ENCODE data around the gene MEIS2.

MEIS2 gene

DNA sequence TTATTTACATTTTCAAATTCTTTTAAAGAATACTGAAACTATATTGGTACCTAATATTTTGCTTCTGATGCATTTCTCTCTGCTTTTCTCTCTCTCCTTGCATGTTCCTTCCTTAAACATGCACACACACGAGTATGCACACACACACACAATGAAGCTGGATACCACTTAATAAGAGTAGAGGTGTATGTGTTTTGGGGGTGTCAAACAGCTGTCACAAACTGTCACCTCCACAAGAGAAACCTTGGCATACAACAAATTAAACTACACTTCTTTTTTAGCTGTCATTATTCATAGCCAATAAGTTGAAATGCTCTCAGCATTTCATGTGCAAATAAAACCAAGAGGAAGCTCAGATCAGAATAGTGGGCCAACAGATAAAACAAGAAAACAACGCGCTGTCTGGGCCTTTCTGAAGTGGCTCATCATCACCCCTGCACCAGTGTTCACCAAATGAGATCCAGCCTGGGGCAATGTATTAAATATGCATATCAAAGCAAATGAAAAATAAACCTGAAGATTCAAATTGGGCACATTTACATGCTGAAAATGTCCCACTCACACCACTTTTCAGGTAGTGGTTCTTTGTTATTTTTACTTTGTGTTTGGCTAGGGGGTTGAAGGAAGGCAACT lies 9.7 kb downstream of the MEIS2 start:
- no peak for ATAC-seq (replicated peaks; ENCODE audit: extremely low read depth, poor library complexity, severe bottlenecking)
- Mint-ChIP-seq H3K36me3 (ENCODE audit: insufficient read depth) (no peaks in the 10 kb centered on the region), H3K9me3 (no peaks in the 10 kb centered on the region), H3K27ac (ENCODE audit: low read depth) (no peak overlapping the region), H3K4me3 (no peak overlapping the region), H3K27me3 (peaks cover 67% of the 10 kb centered on the region), H3K4me1 (no peaks in the 10 kb centered on the region)
- DNase-seq (ENCODE audit: low spot score in 2 of 2) = no peak

DNA sequence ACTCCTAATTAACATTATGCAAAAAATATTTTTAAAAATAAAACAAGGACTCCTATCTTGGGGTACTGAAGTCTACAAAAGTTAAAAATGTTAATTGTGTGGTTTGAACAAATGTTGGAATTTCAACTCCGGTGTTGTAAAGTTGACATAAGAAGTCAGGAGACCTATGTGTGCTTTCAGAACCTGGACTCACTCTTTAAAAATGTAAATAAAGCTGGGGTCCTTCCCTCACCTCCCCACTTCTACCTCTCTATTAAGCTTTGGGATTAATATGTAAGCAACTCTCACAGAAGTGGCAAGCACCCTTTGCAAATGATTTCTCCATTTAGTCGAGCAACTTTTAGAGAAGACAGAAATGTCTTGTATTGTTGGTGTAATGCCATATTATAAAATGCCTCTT lies 11.9 kb downstream of the MEIS2 start:
- H3K9me3 Mint-ChIP-seq = no peaks in the 10 kb centered on the region
- peaks cover 45% of the 10 kb centered on the region for H3K27me3 Mint-ChIP-seq
- no peaks in the 10 kb centered on the region for H3K4me1 Mint-ChIP-seq
- ATAC-seq (replicated peaks; ENCODE audit: extremely low read depth, poor library complexity, severe bottlenecking) = no peak
- no peaks in the 10 kb centered on the region for H3K36me3 Mint-ChIP-seq (ENCODE audit: insufficient read depth)
- no peak for DNase-seq (ENCODE audit: low spot score in 2 of 2)
- no peak overlapping the region for H3K4me3 Mint-ChIP-seq
- no peak overlapping the region for H3K27ac Mint-ChIP-seq (ENCODE audit: low read depth)

DNA sequence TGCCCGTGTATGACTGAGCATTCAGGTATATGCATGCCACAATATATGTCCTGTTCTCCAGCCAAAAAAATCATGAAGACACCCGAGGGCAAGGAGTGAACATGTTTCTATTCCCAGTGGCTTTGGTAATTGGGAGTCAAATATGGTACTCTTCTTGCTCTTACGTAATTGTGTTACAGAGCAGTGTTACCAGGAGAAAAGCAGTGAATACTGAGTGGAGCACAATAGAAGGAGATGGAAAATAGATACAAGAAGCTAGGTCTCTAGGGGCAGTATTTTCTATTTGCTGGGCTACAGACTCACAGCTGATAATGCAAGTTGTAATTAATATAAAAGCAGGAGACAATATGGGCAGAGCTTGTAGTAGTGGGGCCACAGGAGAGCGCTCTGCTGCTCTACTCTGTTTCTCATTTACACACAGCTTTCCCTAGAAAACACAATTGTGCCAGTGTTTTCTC lies 13.2 kb downstream of the MEIS2 start:
- Mint-ChIP-seq H3K9me3 (no peaks in the 10 kb centered on the region), H3K36me3 (ENCODE audit: insufficient read depth) (no peaks in the 10 kb centered on the region), H3K27ac (ENCODE audit: low read depth) (no peak overlapping the region), H3K4me1 (no peaks in the 10 kb centered on the region), H3K4me3 (no peak overlapping the region), H3K27me3 (peaks cover 32% of the 10 kb centered on the region)
- DNase-seq (ENCODE audit: low spot score in 2 of 2) (no peak), ATAC-seq (replicated peaks; ENCODE audit: extremely low read depth, poor library complexity, severe bottlenecking) (no peak)

DNA sequence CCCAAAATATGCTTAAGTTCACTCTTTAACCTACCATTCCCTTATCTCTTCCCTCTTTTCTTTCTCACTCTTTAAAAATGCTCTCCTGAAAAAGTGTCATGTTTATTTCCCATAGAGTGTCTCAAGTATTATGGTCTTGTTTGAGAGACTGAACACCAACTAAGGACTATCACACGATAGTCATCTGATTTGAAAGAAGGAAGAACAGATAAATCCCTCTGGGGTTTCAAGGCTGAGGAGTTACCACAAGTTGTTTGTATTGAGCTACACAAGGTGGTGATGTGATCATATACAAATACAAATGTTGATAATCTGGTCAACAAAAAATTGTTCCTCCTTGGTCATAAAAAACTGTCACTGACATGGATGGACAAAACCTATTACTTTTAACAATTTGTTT lies 13.8 kb downstream of the MEIS2 start:
- Mint-ChIP-seq H3K27ac (ENCODE audit: low read depth) (no peak overlapping the region), H3K4me1 (no peaks in the 10 kb centered on the region), H3K4me3 (no peak overlapping the region), H3K27me3 (peaks cover 29% of the 10 kb centered on the region), H3K9me3 (no peaks in the 10 kb centered on the region), H3K36me3 (ENCODE audit: insufficient read depth) (no peaks in the 10 kb centered on the region)
- ATAC-seq (replicated peaks; ENCODE audit: extremely low read depth, poor library complexity, severe bottlenecking) (no peak), DNase-seq (ENCODE audit: low spot score in 2 of 2) (no peak)

DNA sequence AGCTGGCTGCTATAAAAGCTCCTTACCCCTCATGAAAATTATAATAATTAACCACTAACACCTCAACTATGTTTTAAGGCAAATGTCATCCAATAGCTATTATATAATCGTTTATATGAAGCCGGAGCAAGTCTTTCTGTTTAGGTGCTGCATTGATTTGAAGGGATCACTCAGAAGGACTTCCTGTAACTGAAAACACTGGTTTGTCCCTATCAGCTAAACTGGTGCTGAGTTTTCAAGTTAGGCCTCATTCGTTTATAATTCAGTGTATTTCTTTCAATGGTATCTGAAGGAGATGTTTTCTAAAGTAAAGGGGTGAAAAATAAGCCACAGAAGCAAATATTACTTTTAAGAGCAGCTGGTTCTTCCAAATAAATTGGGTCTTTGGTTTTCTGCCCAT lies 14.2 kb downstream of the MEIS2 start:
- Mint-ChIP-seq H3K27me3 (peaks cover 27% of the 10 kb centered on the region), H3K9me3 (no peaks in the 10 kb centered on the region)

DNA sequence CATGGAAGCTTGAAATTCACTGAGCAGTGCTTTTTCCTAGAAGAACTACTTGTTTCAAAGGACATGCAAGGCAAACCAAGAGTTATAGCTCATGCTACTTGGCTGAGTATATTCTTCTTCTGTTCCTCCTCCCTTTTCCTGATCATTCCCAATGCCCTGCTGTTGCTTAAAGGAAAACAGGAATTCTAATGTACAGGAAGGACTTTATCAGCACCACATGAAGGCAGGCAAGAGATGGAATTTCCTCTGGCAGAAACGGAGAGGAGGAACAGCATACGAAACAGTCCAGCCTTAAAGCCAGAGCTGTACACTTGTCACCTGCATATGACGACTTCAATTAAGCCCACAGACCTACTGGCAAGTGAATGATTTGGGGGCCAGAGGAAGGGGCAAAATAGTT lies 15.7 kb downstream of the MEIS2 start:
- H3K4me1 Mint-ChIP-seq = no peaks in the 10 kb centered on the region
- peaks cover 20% of the 10 kb centered on the region for H3K27me3 Mint-ChIP-seq
- no peak for DNase-seq (ENCODE audit: low spot score in 2 of 2)
- no peak overlapping the region for H3K27ac Mint-ChIP-seq (ENCODE audit: low read depth)
- ATAC-seq (replicated peaks; ENCODE audit: extremely low read depth, poor library complexity, severe bottlenecking) = no peak
- no peaks in the 10 kb centered on the region for H3K9me3 Mint-ChIP-seq
- no peak overlapping the region for H3K4me3 Mint-ChIP-seq
- H3K36me3 Mint-ChIP-seq (ENCODE audit: insufficient read depth) = no peaks in the 10 kb centered on the region

More for the DNA sequence above, 14.2 kb downstream of the MEIS2 start:
- no peak for ATAC-seq (replicated peaks; ENCODE audit: extremely low read depth, poor library complexity, severe bottlenecking)
- H3K36me3 Mint-ChIP-seq (ENCODE audit: insufficient read depth) = no peaks in the 10 kb centered on the region
- no peak overlapping the region for H3K4me3 Mint-ChIP-seq
- DNase-seq (ENCODE audit: low spot score in 2 of 2) = no peak
- H3K27ac Mint-ChIP-seq (ENCODE audit: low read depth) = no peak overlapping the region
- H3K4me1 Mint-ChIP-seq = no peaks in the 10 kb centered on the region

DNA sequence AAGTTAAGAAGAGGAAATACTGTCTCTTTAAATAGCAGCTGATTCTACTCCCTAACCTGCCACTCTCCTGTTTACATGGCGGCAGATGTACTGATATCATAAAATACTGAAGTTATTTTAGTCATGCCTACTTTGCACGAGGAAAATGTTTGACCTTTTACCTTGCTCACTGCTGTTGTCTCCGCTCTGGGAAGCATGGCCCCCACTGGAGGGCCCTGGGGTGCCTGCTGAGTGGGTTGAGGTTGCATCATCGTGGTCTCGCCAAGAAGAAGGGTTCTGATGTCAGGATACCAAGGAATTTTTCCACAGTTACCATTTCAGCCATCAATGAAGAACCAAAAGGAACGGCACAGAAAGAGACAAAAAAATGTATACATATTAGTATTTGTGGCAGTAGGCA lies 16.7 kb downstream of the MEIS2 start:
- DNase-seq (ENCODE audit: low spot score in 2 of 2) (no peak), ATAC-seq (replicated peaks; ENCODE audit: extremely low read depth, poor library complexity, severe bottlenecking) (no peak)
- no peaks in the 10 kb centered on the region for H3K4me1 Mint-ChIP-seq
- no peak overlapping the region for H3K27ac Mint-ChIP-seq (ENCODE audit: low read depth)
- no peaks in the 10 kb centered on the region for H3K9me3 Mint-ChIP-seq
- no peaks in the 10 kb centered on the region for H3K36me3 Mint-ChIP-seq (ENCODE audit: insufficient read depth)
- H3K27me3 Mint-ChIP-seq = peaks cover 11% of the 10 kb centered on the region
- H3K4me3 Mint-ChIP-seq = no peak overlapping the region

DNA sequence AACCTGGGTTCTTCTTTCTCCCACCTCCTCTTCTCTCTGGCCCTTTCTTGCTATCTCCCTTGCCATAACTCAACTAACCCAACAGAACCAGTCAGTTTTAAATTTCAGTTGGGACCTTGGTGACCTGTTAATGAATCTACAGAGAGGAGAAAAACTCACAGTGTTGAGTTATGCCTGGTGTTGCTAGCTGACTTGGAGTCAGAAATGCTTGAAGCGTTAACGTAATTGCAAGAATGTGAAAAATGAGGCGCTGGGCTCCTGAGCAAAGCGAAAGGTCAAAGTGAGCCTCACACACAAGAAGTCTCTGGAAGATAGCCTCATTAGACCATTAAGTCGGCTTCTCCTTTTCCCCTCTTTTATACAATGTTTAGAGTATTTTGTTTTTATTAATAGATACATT lies 18.4 kb downstream of the MEIS2 start:
- Mint-ChIP-seq H3K4me3 (no peak overlapping the region), H3K36me3 (ENCODE audit: insufficient read depth) (no peaks in the 10 kb centered on the region), H3K27ac (ENCODE audit: low read depth) (no peak overlapping the region), H3K27me3 (peaks cover 14% of the 10 kb centered on the region), H3K4me1 (no peaks in the 10 kb centered on the region), H3K9me3 (peaks cover 5% of the 10 kb centered on the region)
- ATAC-seq (replicated peaks; ENCODE audit: extremely low read depth, poor library complexity, severe bottlenecking) = no peak
- no peak for DNase-seq (ENCODE audit: low spot score in 2 of 2)

DNA sequence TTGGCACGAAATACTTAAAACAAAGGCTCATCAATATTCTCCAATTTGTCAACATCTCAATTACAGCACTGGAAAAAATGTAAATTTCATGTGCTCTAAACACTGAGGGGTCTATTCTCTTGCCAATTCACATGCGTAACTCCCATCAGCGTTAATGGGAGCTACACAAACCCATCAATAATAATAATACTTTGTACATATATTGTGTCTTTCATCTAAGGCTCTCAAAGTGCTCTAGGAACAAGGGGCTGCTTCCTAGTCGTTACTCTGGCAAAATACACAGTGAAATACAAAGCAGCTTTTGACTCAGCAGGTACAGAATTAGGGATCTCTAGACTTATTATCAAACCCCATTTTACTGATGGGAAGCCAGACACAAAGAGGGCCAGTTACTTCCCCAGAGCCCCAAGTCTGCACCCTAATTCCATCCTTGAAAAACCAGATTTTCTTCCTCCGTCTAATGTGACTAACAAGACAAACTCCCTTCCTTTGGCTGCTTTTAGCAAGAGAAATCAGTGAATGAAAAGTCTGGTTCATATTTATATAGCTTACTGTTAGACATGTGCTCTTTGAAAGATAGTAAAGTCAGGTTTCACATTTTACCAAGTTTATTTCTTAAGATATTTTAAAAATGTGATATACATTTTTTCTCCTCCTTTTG lies 20.0 kb downstream of the MEIS2 start:
- Mint-ChIP-seq H3K9me3 (peaks cover 5% of the 10 kb centered on the region), H3K4me3 (no peak overlapping the region), H3K27me3 (peaks cover 11% of the 10 kb centered on the region), H3K36me3 (ENCODE audit: insufficient read depth) (no peaks in the 10 kb centered on the region), H3K4me1 (no peaks in the 10 kb centered on the region), H3K27ac (ENCODE audit: low read depth) (no peak overlapping the region)
- DNase-seq (ENCODE audit: low spot score in 2 of 2) = no peak
- ATAC-seq (replicated peaks; ENCODE audit: extremely low read depth, poor library complexity, severe bottlenecking) = no peak

DNA sequence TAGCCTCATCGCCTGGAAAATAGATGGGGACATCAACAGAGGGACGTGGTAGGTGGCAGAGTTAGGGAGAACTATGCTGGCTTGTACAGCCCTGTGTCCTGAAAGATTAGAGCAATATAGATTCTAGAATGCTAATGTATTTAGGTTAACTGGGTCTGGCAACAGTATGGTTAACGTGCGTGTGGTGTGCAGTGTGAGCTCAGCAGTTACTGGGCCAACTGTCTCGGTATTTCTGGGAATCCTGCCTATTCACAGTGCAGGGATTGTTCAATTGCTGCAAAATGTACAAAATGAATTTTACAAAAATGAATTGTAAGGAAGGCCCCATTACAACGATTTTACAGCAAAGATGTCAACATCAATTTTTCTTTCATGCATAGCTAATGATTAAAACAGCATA lies 20.6 kb downstream of the MEIS2 start:
- Mint-ChIP-seq H3K4me3 (no peak overlapping the region), H3K9me3 (peaks cover 5% of the 10 kb centered on the region), H3K36me3 (ENCODE audit: insufficient read depth) (no peaks in the 10 kb centered on the region), H3K27me3 (peaks cover 11% of the 10 kb centered on the region), H3K27ac (ENCODE audit: low read depth) (no peak overlapping the region), H3K4me1 (no peaks in the 10 kb centered on the region)
- DNase-seq (ENCODE audit: low spot score in 2 of 2) (no peak), ATAC-seq (replicated peaks; ENCODE audit: extremely low read depth, poor library complexity, severe bottlenecking) (no peak)

DNA sequence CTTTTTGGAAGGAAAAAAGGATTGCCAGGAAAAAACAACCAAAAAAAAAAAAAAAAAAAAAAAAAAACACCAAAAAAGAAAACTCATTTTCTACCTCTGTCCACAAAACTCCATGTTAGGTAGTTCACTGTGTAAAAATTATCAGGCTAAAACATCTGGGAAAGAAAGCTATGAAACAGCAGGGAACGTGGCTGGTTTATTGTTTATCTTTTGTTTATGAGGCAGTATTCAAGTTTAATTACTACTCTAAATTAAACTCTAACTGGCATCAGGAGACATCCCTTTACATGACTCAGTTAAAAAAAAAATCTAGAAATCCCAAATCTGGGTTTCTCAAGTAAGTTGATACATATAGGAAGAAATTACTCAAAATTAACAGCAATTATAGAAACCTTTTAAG lies 21.8 kb downstream of the MEIS2 start:
- no peaks in the 10 kb centered on the region for H3K4me1 Mint-ChIP-seq
- H3K27me3 Mint-ChIP-seq = peaks cover 11% of the 10 kb centered on the region
- H3K9me3 Mint-ChIP-seq = peaks cover 5% of the 10 kb centered on the region
- H3K36me3 Mint-ChIP-seq (ENCODE audit: insufficient read depth) = no peaks in the 10 kb centered on the region
- no peak for DNase-seq (ENCODE audit: low spot score in 2 of 2)
- H3K4me3 Mint-ChIP-seq = no peak overlapping the region
- no peak for ATAC-seq (replicated peaks; ENCODE audit: extremely low read depth, poor library complexity, severe bottlenecking)
- H3K27ac Mint-ChIP-seq (ENCODE audit: low read depth) = no peak overlapping the region

DNA sequence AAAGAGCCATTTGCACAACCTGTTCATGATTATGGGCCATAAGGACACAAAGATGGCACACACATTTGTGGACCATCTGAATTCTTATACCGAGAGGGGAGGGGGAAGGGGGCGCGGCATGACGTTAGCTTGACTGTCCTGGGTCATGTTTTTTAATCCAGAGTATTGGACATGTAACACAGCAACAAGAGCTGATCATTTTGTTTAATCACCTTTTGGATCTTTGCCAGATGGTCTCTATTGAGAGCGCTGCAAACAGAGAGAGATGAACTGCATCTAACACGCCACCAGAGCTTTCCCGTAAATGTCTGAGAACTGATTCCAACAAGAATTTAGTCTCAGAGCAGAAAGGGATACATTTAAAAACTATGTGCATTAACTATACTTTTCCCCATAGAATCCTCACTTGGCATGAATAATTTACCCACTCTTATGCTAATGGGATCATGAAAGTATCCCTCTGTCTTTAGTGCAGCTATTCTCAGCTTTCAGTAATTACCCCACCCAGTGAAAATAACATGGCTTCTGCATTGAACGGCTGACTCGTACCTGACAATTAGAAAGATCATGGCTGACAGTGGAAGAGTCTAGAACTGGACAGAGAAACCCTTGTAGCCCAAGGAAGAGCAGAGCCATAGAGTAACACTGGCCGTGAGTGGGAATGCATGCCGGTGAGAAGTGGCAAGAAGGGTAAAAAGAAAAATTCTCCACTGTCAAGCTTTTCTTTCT lies 22.6 kb downstream of the MEIS2 start:
- Mint-ChIP-seq H3K27me3 (peaks cover 11% of the 10 kb centered on the region), H3K4me3 (no peak overlapping the region), H3K4me1 (no peaks in the 10 kb centered on the region), H3K27ac (ENCODE audit: low read depth) (no peak overlapping the region), H3K36me3 (ENCODE audit: insufficient read depth) (no peaks in the 10 kb centered on the region), H3K9me3 (peaks cover 5% of the 10 kb centered on the region)
- DNase-seq (ENCODE audit: low spot score in 2 of 2) = no peak
- ATAC-seq (replicated peaks; ENCODE audit: extremely low read depth, poor library complexity, severe bottlenecking) = no peak

DNA sequence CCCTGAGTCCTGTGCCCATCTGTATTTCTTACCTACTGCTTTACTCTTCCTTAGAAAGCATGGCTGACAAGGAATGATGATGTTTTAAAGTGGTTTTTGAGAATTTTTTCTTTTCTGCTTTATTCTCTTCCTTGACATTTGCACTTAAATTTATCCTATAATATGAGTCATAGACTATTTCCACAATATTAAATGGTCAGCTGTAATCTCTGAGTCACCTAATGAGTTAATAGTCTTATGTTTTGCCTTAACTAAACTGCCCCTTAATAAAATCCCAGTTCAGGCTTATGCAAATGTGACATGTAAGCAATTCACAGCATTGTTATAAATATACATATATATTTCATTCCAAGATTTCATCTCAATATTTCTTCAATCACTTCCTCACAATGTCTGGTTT lies 23.8 kb downstream of the MEIS2 start:
- Mint-ChIP-seq H3K27me3 (peaks cover 11% of the 10 kb centered on the region), H3K4me1 (no peaks in the 10 kb centered on the region), H3K9me3 (peaks cover 5% of the 10 kb centered on the region), H3K27ac (ENCODE audit: low read depth) (no peak overlapping the region), H3K36me3 (ENCODE audit: insufficient read depth) (no peaks in the 10 kb centered on the region), H3K4me3 (no peak overlapping the region)
- no peak for ATAC-seq (replicated peaks; ENCODE audit: extremely low read depth, poor library complexity, severe bottlenecking)
- DNase-seq (ENCODE audit: low spot score in 2 of 2) = no peak

All from central memory CD8-positive, alpha-beta T cell (primary cell).